GM19468 (cell line): Measurements from ENCODE around the gene SAMD8.
"Not testable (repeated sequence)": the region's sequence is repeated elsewhere in the genome, so short reads cannot be mapped to it uniquely, and the experiment has no call there.

Source experiments
- ATAC-seq: cut with Tn5 transposase; IDR thresholded peaks from one replicate; pipeline ENCODE4 v1.9.1; 2021; ENCODE audit warnings: mild to moderate bottlenecking, moderate library complexity, moderate number of reproducible peaks; ENCODE audit not compliant: unreplicated experiment; ENCODE audit errors: extremely low read depth

Gene SAMD8

DNA sequence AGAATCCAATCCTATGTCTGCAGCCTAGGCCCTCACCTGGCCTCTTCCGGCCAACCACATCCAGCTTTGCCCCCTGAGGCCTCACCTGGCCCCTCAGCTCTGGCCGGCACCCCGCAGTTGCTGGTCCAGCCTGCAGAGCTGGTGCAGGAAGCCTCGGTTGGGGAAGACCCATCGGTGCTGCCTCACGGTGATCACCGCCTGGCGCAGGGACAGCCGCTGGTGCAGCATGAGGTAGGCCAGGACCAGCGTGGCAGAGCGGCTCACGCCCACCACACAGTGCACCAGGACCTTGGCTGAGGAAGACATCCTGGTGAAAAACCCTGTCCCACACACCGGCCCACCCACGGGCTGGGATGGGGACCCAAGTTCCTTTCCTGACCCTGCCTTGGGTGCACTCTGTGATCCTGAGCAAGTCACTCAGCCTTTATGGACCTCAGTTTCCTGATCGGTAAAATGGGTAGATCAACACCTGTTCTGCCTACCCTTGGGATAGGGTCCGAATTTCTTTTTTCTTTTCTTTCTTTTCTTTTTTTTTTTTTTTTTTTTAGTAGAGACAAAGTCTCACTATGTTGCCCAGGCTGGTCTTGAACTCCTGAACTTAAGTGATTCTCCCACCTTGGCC lies 5.8 kb upstream of the SAMD8 start:
- ATAC-seq = no peak

DNA sequence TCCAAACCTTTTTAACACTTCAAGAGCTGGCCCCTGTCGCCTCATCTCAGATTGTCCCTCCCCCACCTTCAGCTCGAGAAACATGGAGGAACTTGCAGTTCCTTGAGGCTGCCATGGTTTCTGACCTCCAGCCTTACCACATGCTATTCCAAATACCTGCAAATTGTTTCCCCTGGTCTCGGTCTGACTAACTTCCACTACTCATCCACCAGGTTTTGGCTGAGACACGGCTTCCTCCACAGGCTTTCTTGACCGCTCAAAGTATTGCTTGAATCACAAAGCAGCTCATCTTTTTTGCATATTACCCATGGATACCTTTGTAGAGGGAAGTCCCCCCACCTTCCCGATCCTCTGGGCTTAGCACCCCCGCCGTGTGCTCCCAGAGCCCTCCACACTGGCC lies 5.2 kb upstream of the SAMD8 start:
- no peak for ATAC-seq

DNA sequence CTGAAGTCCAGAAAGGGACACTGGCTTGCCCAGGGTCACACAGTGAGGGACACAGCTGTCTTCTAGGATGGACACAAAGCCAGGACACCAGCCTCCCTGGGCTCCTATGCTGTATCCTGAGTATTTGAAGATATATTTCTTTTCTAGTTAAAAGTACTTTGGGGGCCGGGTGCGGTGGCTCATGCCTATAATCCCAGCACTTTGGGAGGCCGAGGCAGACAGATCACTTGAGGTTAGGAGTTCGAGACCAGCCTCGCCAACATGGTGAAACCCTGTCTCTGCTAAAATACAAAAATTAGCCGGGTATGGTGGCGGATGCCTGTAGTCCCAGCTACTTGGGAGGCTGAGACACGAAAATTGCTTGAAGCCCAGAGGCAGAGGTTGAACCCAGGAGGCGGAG lies 4.6 kb upstream of the SAMD8 start:
- ATAC-seq = not testable (repeated sequence)

DNA sequence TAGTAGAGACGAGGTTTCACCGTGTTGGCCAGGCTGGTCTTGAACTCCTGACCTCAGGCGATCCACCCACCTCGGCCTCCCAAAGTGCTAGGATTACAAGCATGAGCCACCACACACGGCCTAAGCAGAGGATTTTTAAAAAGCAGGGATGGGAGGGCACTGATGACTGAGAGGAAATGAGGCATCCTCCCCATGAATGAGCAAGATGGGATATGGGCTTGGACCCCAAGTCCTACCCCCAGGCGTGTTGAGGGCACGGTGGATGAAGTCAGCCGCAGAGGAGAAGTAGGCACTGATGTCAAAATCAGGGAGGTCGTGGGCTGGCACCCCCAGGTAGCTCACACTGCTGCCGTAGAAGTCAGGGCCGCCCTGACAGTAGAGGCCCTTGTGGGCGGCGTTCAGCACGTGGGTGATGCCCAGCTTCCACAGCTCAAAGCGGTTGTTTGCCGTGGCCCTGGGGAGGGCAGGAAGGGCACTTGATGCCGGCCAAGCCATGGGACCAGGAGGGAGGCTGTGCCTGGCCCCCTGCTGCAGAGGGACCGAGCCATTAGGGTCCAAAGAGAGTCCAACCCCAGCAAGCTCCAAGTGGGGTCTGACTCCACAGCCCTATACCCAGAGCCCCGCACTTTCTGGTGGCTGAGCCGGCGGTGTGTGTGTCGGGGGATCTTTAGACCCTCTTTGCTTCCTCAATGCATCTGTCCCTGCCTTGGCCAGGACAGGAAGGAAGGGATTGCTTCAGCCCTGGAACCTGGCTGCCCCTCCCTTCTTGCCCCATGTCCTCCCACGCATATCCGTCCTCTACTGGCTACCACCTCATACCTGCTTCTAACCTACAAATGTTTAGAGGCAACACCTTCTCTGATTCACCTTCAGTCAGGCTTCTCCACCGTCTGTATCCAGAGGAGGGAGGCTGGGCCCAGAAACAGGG lies 3.4 kb upstream of the SAMD8 start:
- no peak for ATAC-seq

DNA sequence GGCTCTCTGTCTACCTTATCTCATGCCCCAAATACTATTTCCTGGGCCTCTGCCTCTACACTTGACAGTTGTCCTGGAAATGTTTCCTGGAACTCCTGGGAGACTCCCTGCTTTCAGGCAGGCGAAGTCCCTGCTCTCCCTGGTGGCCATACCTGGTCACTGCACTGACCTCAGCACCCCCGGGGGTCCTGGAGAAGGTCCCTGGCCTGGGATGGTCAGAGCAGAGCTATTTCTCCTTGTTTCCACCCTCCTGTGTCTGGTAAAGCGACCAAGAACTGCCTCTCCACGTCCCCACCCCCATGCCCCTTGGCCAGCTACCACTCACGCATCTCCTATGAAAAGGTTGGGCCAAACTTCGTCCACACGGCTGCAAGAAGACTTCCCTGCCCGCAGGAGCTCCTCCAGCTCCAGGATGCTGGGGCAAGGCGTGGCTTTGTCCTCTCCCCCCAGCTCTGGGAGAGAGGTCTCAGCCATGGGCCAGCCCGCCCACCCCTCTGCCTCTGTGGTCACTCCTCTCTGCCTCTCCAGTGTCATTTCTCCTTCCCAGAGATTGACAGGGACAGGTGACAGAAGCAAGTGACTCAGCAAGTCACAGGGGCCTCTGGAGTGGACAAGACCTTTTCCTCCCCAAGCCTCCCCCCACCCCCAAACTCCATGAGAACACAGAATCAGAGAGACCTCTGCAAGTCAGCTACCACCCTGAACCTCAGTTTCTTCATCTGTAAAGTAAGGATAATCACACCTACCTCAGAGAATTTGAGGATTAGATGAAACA lies 2.6 kb upstream of the SAMD8 start:
- ATAC-seq = no peak

DNA sequence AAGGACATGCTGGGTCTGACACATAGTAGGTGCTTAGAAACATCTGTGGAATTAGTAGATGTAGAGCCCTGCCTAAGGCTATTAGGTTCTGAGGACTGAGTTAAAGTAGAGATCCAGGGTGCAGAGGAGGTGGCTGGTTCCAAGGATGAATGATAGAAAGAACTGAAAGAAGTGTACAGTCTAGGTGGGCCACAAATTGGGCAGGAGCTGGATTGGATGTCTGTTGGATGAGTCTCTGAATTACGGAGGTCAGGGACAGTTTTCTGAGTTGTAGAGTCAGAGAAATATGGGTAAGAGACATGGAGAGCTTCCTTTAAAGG lies 2.0 kb upstream of the SAMD8 start:
- no peak for ATAC-seq

DNA sequence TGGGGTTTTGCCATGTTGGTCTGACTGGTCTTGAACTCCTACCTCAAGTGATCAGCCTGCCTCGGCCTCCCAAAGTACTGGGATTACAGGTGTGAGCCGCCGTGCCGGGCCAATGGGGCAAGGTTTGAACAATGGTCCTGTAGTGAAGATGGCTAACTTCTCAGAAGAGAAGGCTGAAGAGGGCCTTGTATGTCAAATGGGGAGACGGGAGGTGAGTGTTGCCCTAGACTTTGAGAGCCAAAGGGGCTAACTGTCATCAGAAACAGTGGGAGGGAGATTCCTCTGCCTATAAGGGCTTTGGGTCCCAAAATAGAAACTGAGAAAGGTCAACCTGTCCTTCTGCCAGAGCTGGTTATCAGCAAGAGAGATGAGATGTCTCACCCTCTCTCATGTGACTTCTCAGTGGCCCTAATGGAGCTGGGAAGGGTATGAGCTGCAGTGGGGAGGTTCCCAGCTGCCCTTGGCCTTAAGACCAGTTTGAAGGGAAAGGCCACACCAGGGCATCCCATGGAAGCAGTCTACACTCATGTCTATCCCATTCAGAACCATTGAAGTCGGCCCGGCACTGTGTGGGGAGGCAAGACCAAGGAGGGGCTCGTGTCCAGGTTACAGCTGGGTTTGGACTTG lies 1.3 kb upstream of the SAMD8 start:
- ATAC-seq = no peak

DNA sequence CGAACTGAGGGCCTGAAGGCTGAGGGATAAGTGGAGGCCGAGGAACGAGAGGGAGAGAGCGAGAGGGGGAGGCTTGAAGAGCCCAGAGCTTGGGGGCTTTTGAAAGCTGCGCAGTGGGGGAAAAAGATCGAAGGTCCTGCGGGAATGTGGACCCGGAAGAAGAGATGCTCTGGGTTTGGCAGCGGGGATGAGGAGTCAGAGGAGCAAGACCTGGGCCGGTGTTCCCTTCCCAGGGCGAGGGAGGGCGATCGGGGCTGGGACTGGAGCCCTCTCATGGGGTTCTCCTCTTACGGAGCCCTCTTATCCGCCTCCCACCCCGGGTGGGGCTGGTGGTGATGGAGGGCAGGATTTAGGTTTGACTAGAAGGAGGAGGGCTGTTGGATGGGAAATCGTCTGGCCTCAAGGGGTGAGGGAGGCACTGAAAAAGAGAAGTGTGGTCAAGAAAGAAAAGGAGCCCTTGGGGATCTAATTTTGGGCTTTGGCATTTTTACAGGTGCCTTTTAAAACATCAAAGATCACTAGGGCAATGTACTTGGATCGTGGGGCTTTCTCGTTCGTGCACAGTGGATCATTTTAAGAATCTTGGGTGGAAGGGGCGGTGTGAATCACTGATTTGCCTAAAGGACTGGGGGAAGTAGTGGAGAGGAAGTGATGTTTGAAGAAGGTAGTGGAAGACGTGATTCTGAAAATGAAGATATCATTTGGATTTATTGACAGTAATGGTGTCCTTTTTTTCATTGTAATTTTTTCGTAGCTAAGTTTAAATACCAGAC lies 637 bp downstream of the SAMD8 start:
- no peak for ATAC-seq

DNA sequence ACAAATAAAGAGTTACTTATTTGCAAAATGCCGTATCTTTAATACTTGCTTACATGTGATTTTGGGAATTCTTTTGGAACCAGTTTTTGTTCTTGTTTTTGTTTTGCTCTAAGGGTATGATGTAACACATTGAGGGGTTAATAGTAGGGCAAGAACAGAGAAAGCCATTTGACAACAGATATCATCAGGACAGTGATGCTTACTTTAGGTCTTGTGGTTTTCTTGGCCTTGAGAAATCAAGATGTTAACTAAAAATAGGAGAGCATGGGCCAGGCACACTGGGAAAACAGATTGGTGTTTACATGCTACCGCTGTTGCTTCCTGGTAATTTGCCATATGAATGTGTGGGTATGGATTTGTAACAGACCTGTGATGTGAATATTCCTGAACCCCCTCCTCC lies 3.7 kb downstream of the SAMD8 start:
- ATAC-seq = no peak

DNA sequence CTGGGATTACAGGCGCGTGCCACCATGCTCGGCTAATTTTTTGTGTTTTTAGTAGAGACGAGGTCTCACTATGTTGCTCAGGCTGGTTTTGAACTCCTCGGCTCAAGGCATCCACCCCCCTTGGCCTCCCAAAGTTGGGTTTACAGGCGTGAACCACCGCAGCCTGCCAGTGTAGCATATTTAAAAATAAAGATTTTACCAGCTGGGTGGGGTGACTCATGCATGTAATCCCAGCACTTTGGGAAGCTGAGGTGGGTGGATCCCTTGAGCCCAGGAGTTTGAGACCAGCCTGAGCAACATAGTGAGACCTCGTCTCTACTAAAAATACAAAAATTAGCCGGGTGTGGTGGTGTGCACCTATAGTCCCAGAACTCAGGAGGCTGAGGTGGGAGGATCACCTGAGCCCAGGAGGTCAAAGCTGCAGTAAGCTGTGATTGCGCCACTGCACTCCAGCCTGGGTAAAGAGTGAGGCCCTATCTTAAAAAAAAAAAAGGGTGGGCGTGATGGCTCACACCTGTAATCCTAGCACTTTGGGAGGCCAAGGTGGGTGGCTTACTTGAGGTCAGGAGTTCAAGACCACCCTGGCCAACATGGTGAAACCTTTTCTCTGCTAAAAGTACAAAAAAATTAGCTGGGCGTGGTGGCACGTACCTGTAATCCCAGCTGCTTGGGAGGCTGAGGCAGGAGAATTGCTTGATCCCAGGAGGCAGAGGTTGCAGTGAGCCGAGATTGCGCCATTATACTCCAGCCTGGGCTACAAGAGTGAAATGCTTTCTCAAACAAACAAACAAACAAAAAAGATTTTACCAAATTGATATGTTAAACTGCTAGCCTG lies 5.7 kb downstream of the SAMD8 start:
- not testable (repeated sequence) for ATAC-seq

DNA sequence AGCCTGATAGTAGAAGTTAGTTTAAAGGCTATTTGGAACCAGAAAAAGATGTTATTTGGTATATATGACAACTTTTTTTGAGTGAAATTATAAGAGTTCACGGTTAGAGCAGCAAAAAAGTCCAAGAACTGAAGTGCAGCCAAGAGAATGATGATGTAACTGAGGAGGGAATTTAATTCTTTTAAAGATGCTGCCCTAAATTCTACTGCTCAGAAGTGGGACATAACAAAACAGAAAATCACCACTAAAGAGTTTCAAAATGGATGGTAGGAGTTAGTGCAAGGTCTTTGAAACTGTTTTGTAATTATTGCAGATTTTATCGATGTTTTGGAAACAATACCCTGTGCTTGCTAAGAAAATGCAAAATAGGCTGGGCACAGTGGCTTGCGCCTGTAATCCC lies 6.5 kb downstream of the SAMD8 start:
- ATAC-seq = no peak

DNA sequence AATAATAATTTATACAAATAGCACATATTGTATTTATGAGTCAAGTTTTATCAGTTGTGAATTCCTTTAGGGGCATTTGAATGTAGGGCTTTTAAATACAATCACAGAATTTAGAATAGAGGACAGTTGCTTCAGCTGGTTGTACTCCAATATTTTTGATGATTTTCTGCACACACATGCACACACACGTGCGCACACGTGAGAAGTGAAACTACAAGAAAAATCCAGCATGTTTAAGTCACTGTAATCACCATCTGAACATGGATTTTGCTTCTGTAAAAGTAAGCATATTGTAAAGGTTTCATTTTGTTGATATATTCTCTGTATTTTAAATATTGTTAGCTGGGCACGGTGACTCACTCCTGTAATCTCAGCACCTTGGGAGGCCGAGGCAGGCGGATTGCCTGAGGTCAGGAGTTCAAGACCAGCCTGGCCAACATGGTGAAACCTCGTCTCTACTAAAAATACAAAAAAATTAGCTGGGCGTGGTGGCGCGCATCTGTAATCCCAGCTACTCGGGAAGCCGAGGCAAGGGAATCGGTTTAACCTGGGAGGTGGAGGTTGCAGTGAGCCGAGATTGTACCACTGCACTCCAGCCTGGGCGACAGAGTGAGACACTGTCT lies 8.1 kb downstream of the SAMD8 start:
- ATAC-seq = not testable (repeated sequence)

DNA sequence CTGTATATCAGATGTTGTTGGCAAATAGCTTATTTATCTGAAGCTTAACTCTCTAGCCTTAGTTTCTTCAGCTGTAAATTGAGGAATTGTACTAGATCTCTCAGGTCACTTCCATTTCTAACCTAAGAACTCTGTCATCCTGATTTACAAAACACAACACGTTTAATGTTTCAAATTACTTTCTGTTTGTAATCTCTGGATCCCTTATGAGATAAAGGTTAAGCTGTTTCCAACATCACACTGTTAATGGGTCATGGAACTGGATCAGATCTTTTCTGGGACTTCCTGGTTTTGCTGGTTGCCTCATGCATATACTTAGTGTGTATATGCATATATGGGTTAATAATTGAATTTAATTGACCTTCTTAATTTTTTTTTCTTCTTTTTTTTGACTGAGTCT lies 9.9 kb downstream of the SAMD8 start:
- ATAC-seq = no peak

DNA sequence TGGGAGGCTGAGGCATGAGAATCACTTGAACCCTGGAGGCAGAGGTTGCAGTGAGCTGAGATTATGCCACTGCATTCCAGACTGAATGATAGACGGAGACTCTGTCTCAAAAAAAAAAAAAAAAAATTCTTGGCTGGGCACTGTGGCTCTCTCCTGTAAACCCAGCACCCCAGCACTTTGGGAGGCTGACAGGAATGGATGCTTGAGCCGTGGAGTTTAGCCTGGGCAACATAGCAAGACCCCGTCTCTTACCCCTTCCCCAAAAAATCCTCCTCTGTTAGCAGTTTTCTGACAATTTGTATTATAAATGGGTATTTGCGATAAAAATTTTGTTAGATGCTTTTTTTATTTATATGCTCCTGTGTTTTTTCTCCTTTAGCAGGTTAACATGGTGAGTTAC lies 11.0 kb downstream of the SAMD8 start:
- ATAC-seq = no peak

DNA sequence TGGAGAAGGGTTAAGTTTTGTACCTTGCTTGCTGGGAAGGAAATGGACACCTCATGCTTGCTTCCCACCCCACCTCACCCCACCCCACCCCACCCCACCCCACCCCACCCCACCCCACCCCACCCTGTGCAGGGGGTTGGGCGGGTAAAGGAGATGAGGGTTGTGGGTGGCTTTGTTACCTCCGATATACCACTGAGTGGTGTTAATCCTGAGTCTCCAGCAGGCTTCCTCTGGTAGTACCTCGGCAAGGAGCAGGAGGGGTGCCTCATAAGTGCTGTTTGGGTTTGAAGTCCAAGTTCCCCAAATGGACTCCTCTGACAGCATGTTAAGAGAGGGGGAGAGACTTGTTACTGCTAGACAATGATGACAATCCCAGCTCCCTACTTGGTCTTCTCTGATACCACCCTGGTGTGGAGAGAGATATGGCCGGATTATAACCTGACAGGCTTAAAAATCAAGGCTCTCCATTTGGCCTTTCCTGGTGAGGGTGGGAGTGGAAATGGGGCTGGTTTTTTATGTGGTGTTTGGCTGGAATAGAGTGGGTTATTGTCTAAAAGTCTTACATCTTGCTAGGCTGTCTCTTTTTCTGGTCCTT lies 11.7 kb downstream of the SAMD8 start:
- ATAC-seq = no peak

DNA sequence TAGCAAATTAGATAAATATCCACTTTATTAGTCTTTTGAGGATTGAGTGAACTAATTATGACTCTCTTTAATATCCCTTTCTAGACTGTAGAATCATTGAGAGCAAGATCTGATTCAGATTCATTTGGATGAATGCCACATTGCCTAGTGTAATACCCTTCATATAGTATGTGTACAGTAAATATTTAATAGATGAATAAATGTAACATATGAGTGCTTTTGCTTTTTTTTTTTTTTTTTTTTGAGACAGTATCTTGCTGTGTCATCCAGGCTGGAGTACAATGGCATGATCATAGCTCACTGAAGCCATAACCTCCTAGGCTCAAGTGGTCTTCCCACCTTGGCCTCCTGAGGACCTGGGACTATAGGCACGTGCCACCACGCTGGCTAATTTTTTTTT lies 14.8 kb downstream of the SAMD8 start:
- ATAC-seq = no peak

DNA sequence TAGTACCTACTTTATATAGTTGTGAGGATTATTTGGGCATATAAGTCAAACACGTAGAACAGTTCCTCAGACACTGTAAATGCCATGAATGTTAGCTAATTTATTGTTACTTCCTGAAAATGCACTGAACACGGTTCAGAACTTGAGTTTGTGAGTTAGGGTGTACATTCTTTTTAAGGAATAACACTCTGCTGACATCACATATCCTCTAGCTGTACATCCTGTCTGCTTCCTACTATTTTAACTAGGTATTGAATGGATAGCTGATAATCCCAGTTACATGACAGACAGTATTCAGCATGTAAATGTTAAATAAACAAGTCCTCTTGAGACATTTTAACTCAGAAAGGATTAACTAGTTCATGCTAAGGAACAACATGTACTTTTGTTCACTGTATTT lies 16.0 kb downstream of the SAMD8 start:
- ATAC-seq = no peak

DNA sequence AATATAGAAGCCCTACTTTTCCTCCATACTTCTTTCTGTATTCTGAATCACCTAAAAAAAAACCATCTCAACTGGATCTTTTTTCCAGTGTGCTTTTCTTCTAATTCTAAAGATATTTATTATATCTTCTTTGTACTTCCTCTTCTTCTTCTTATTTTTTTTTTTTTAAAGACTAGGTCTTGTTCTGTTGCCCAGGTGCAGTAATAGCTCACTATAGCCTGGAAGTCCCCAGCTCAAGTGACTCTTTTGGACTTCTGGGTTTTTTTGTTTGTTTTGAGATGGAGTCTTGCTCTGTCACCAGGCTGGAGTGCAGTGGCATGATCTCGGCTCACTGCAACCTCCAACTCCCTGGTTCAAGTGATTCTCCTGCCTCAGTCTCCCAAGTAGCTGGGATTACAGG lies 17.5 kb downstream of the SAMD8 start:
- not testable (repeated sequence) for ATAC-seq
